Endodermal cell (in vitro differentiated cells): ENCODE measurements around the gene CDON. TPM values are rescaled to one million over a fixed set of nuclear protein-coding genes. Genes with fewer than 3 reads are reported as not detected.

Source experiments
- DNase-seq: peaks from one replicate; pipeline ENCODE4 v3.0.0-alpha.2; 2017
- H3K27ac ChIP-seq: 2 replicates; pipeline ENCODE4 v1.5.1; 2013; ENCODE audit warnings: mild to moderate bottlenecking, low read depth, low read length, moderate library complexity
- H3K27me3 ChIP-seq: 2 replicates; pipeline ENCODE4 v1.6.1; 2013; ENCODE audit warnings: mild to moderate bottlenecking, low read length, moderate library complexity; ENCODE audit not compliant: insufficient read depth, control insufficient read depth, poor library complexity, severe bottlenecking
- H3K36me3 ChIP-seq: 2 replicates; pipeline ENCODE4 v1.7.0; 2013; ENCODE audit warnings: mild to moderate bottlenecking, low read length, moderate library complexity; ENCODE audit not compliant: control insufficient read depth, insufficient read depth
- H3K4me1 ChIP-seq: one replicate; pipeline ENCODE4 v1.7.0; 2013; ENCODE audit warnings: low read length; ENCODE audit not compliant: control insufficient read depth, insufficient read depth
- H3K4me3 ChIP-seq: 2 replicates; pipeline ENCODE4 v1.5.1; 2013; ENCODE audit warnings: mild to moderate bottlenecking, low read length, moderate library complexity
- H3K9ac ChIP-seq: 2 replicates; pipeline ENCODE4 v1.6.1; 2013; ENCODE audit warnings: mild to moderate bottlenecking, low read length, moderate library complexity; ENCODE audit not compliant: poor library complexity, severe bottlenecking; ENCODE audit errors: extremely low read depth
- H3K9me3 ChIP-seq: 2 replicates; pipeline ENCODE4 v1.6.1; 2013; ENCODE audit warnings: mild to moderate bottlenecking, low read length, moderate library complexity; ENCODE audit not compliant: control insufficient read depth
- H3K27ac Mint-ChIP-seq: 2 replicates; pipeline ENCODE4 v1.8.0; 2020; ENCODE audit warnings: mixed read lengths
- H3K27me3 Mint-ChIP-seq: 2 replicates; pipeline ENCODE4 v1.8.0; 2021; ENCODE audit warnings: mild to moderate bottlenecking, mixed read lengths; ENCODE audit not compliant: insufficient read depth
- H3K36me3 Mint-ChIP-seq: 2 replicates; pipeline ENCODE4 v1.8.0; 2020; ENCODE audit warnings: low read depth, mixed read lengths
- H3K4me1 Mint-ChIP-seq: 2 replicates; pipeline ENCODE4 v1.8.0; 2020; ENCODE audit warnings: mixed read lengths
- H3K4me3 Mint-ChIP-seq: 2 replicates; pipeline ENCODE4 v1.8.0; 2020; ENCODE audit warnings: mild to moderate bottlenecking, moderate library complexity, mixed read lengths
- H3K9me3 Mint-ChIP-seq: 2 replicates; pipeline ENCODE4 v1.8.0; 2020; ENCODE audit warnings: mild to moderate bottlenecking, mixed read lengths
- WGBS, 2 experiments: methylation state at CpG; one replicate each; pipeline versions ENCODE4 v1.1.5 to v1.1.7; 2013; ENCODE audit warnings: missing lambda C conversion rate in 2 of 2, mixed read lengths in 1 of 2; ENCODE audit not compliant: insufficient coverage in 1 of 2, insufficient read length in 1 of 2; 5-methylcytosine and 5-hydroxymethylcytosine counted together
- total RNA-seq, 2 donors: library from RNA; stranded (reverse); fragmentation: NEBNext Ultra II Directional in 1 of 2; extraction: Animal tissue kit (Norgen Biotek cat#: 25700) in 1 of 2; gene quantifications; 2 replicates in 1 of 2; 3 replicates in 1 of 2; pipeline ENCODE4 v1.2.1, GENCODE V29; 2021
- TF ChIP-seq, protein P1 (sequence below): fragments of 200-600 bp; sonication (generic); conservative IDR thresholded peaks from 2 replicates; pipeline ENCODE4 v1.5.0; 2021; ENCODE audit warnings: antibody characterized with exemption, mild to moderate bottlenecking

CDON gene
- total RNA-seq, 2 donors from 2014 or later: 19.2 to 24.5 TPM

DNA sequence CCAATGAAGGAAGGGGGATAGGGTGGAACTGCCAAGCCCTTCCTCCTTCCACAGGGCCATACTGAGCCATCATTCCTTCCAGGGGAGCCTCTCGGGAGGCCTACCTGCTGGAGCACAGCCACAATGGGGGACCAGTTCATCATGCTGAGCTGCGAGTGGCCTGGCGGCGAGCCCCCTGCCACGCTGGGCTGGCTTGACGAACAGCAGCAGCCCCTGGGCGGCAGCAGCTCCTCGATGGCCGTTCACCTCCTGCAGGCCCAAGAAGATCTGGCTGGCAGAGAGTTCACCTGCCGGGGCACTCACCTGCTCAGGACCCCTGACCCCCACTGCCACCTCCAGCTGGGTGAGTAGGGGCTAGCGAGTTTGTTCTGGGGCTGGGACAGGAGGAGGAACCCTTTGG lies 110.9 kb downstream of the CDON start:
- DNase-seq: peak; percentile 62

GRCh38 chr11:125950696-125951651 lies 111.7 kb downstream of the CDON start:
- Mint-ChIP-seq H3K36me3 (no peaks in the 10 kb centered on the region), H3K9me3 (no peaks in the 10 kb centered on the region), H3K4me1 (peaks cover 4% of the 10 kb centered on the region), H3K4me3 (no peak overlapping the region), H3K27ac (no peak overlapping the region), H3K27me3 (no peaks in the 10 kb centered on the region)
- H3K27me3 ChIP-seq: no peaks in the 10 kb centered on the region
- no peak for DNase-seq
- no peaks in the 10 kb centered on the region for H3K9me3 ChIP-seq
- H3K4me3 ChIP-seq: no peak overlapping the region
- WGBS, 2 experiments: 88 to 96% methylated on average over 4 to 15 of the region's 15 CpGs
- no peak overlapping the region for H3K9ac ChIP-seq
- no peaks in the 10 kb centered on the region for H3K36me3 ChIP-seq
- H3K27ac ChIP-seq: no peak overlapping the region
- TF ChIP-seq, protein P1, sequence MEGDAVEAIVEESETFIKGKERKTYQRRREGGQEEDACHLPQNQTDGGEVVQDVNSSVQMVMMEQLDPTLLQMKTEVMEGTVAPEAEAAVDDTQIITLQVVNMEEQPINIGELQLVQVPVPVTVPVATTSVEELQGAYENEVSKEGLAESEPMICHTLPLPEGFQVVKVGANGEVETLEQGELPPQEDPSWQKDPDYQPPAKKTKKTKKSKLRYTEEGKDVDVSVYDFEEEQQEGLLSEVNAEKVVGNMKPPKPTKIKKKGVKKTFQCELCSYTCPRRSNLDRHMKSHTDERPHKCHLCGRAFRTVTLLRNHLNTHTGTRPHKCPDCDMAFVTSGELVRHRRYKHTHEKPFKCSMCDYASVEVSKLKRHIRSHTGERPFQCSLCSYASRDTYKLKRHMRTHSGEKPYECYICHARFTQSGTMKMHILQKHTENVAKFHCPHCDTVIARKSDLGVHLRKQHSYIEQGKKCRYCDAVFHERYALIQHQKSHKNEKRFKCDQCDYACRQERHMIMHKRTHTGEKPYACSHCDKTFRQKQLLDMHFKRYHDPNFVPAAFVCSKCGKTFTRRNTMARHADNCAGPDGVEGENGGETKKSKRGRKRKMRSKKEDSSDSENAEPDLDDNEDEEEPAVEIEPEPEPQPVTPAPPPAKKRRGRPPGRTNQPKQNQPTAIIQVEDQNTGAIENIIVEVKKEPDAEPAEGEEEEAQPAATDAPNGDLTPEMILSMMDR: no peak
- no peaks in the 10 kb centered on the region for H3K4me1 ChIP-seq

More for the DNA sequence above, 110.9 kb downstream of the CDON start:
- no peaks in the 10 kb centered on the region for H3K36me3 ChIP-seq
- 70 to 94% methylated on average over 6 to 11 of the region's 11 CpGs for WGBS, 2 experiments
- no peak overlapping the region for H3K27ac Mint-ChIP-seq
- no peak overlapping the region for H3K9ac ChIP-seq
- TF ChIP-seq, protein P1: no peak
- H3K4me1 Mint-ChIP-seq: peaks cover 4% of the 10 kb centered on the region
- no peak overlapping the region for H3K4me3 Mint-ChIP-seq
- no peaks in the 10 kb centered on the region for H3K9me3 ChIP-seq
- H3K27me3 Mint-ChIP-seq: no peaks in the 10 kb centered on the region
- no peak overlapping the region for H3K4me3 ChIP-seq
- no peaks in the 10 kb centered on the region for H3K4me1 ChIP-seq
- H3K9me3 Mint-ChIP-seq: no peaks in the 10 kb centered on the region
- no peak overlapping the region for H3K27ac ChIP-seq
- H3K36me3 Mint-ChIP-seq: no peaks in the 10 kb centered on the region
- no peaks in the 10 kb centered on the region for H3K27me3 ChIP-seq

DNA sequence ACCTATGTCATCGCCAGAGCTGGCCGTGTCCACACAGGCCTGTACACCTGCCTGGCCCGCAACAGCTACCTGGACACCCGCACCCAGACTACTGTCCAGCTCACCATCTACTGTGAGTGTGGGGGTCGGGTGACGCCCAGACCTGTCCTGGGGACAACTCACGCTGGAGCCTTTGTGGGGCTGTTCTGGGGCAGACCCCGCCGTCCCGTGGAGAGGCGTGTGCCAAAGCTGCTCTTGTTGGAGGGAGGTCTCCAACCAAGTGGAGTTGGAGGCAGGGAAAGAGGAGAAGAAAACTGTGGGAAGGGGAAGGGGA lies 112.5 kb downstream of the CDON start:
- no peak for DNase-seq
- H3K27ac Mint-ChIP-seq: peak overlapping the region; percentile 74
- H3K9me3 ChIP-seq: no peaks in the 10 kb centered on the region
- 94% methylated on average over 11 of the region's 11 CpGs; no CpG with 5 or more reads in 1 of the 2 experiments for WGBS, 2 experiments
- no peak overlapping the region for H3K4me3 Mint-ChIP-seq
- no peaks in the 10 kb centered on the region for H3K27me3 Mint-ChIP-seq
- no peaks in the 10 kb centered on the region for H3K4me1 ChIP-seq
- no peak overlapping the region for H3K9ac ChIP-seq
- H3K4me3 ChIP-seq: no peak overlapping the region
- no peaks in the 10 kb centered on the region for H3K36me3 ChIP-seq
- no peaks in the 10 kb centered on the region for H3K36me3 Mint-ChIP-seq
- peaks cover 10% of the 10 kb centered on the region for H3K4me1 Mint-ChIP-seq
- H3K9me3 Mint-ChIP-seq: no peaks in the 10 kb centered on the region
- no peak overlapping the region for H3K27ac ChIP-seq
- TF ChIP-seq, protein P1: no peak
- no peaks in the 10 kb centered on the region for H3K27me3 ChIP-seq
